ENCODE results near the gene MN1. TPM values are rescaled to one million over a fixed set of nuclear protein-coding genes. Genes with fewer than 3 reads are reported as not detected.
A peak's percentile ranks its signal among the peaks of the same experiment; 100 is the strongest.

Gene MN1
- polyA plus RNA-seq, 3 donors = 0.06 to 0.38 (median 0.29) TPM

- Histone ChIP-seq H3K9ac (ENCODE audit: insufficient read depth, low read length, poor library complexity, severe bottlenecking) (no peak overlapping the region), H3K27me3 (ENCODE audit: control insufficient read depth in 2 of 2, insufficient read depth in 2 of 2, low read length in 2 of 2) (no peaks in the 10 kb centered on the region), H2AFZ (ENCODE audit: insufficient read depth, low read depth, low read length, poor library complexity, severe bottlenecking) (no peak overlapping the region), H3K4me3 (replicated peaks in 1 of 3; ENCODE audit: low read depth in 2 of 3, low read length in 3 of 3) (no peak overlapping the region), H3K9me3 (replicated peaks in 1 of 2; ENCODE audit: control insufficient read depth in 1 of 2, insufficient read depth in 1 of 2, low read length in 2 of 2) (no peaks in the 10 kb centered on the region), H3K27ac (ENCODE audit: low read depth in 1 of 2, low read length in 2 of 2) (no peak overlapping the region), H3K79me2 (ENCODE audit: insufficient read depth, low read length) (no peaks in the 10 kb centered on the region), H3K4me2 (replicated peaks; ENCODE audit: extremely low read depth, low read length, poor library complexity, severe bottlenecking) (no peak overlapping the region), H4K20me1 (ENCODE audit: insufficient read depth, low read length) (no peaks in the 10 kb centered on the region), H3K36me3 (replicated peaks in 1 of 2; ENCODE audit: control insufficient read depth in 1 of 2, insufficient read depth in 2 of 2, low read length in 2 of 2) (no peaks in the 10 kb centered on the region), H3K4me1 (ENCODE audit: control insufficient read depth in 1 of 2, insufficient read depth in 2 of 2, low read length in 2 of 2) (peaks cover 29 to 37% of the 10 kb centered on the region in 2 donors)
- Mint-ChIP-seq H3K4me1 (peaks cover 38% of the 10 kb centered on the region), H3K36me3 (no peaks in the 10 kb centered on the region), H3K27me3 (ENCODE audit: low read depth in 3 of 3) (peaks cover 0 to 10% (median 0%) of the 10 kb centered on the region in 3 donors), H3K4me3 (no peak overlapping the region), H3K9me3 (peaks cover 0 to 10% (median 3%) of the 10 kb centered on the region in 7 donors), H3K27ac (peak overlapping the region in 3 of 7 donors; percentile 7 to 33 (median 21))
- intact Hi-C loops (cut with micrococcal nuclease) = loop anchor here in 1 of 2 donors (5.0 kb wide), 1 partner anchor 78 kb away; the partner anchor contains the start of gene MN1
- no peak for TF ChIP-seq CTCF (IDR thresholded peaks at IDR 0.05)
- DNase-seq = no peak
- 96% methylated on average over 4 of the region's 4 CpGs for WGBS (ENCODE audit: insufficient coverage)
These were observed 76.8 kb downstream of the MN1 start for GRCh38 chr22:27724709-27725108.

GRCh38 chr22:27724157-27724556, 77.4 kb downstream of the MN1 start:
- Histone ChIP-seq H3K36me3 (replicated peaks in 1 of 2; ENCODE audit: control insufficient read depth in 1 of 2, insufficient read depth in 2 of 2, low read length in 2 of 2) (no peaks in the 10 kb centered on the region), H3K27ac (ENCODE audit: low read depth in 1 of 2, low read length in 2 of 2) (no peak overlapping the region), H3K27me3 (ENCODE audit: control insufficient read depth in 2 of 2, insufficient read depth in 2 of 2, low read length in 2 of 2) (no peaks in the 10 kb centered on the region), H3K4me2 (replicated peaks; ENCODE audit: extremely low read depth, low read length, poor library complexity, severe bottlenecking) (no peak overlapping the region), H4K20me1 (ENCODE audit: insufficient read depth, low read length) (no peaks in the 10 kb centered on the region), H3K9ac (ENCODE audit: insufficient read depth, low read length, poor library complexity, severe bottlenecking) (no peak overlapping the region), H3K4me1 (ENCODE audit: control insufficient read depth in 1 of 2, insufficient read depth in 2 of 2, low read length in 2 of 2) (peaks cover 32 to 37% of the 10 kb centered on the region in 2 donors), H3K9me3 (replicated peaks in 1 of 2; ENCODE audit: control insufficient read depth in 1 of 2, insufficient read depth in 1 of 2, low read length in 2 of 2) (no peaks in the 10 kb centered on the region), H3K79me2 (ENCODE audit: insufficient read depth, low read length) (no peaks in the 10 kb centered on the region), H2AFZ (ENCODE audit: insufficient read depth, low read depth, low read length, poor library complexity, severe bottlenecking) (no peak overlapping the region), H3K4me3 (replicated peaks in 1 of 3; ENCODE audit: low read depth in 2 of 3, low read length in 3 of 3) (no peak overlapping the region)
- 45% methylated on average over 1 of the region's 1 CpG for WGBS (ENCODE audit: insufficient coverage)
- DNase-seq = peak in 1 of 3 donors; percentile 33
- H3K9me3 Mint-ChIP-seq = peaks cover 1 to 10% (median 3%) of the 10 kb centered on the region in 7 donors
- no peak overlapping the region for H3K4me3 Mint-ChIP-seq
- no peaks in the 10 kb centered on the region for H3K36me3 Mint-ChIP-seq
- H3K4me1 Mint-ChIP-seq = peaks cover 38% of the 10 kb centered on the region
- intact Hi-C loops (cut with micrococcal nuclease) = no loop called here
- H3K27ac Mint-ChIP-seq = peak overlapping the region in 2 of 7 donors; percentile 33 to 60
- H3K27me3 Mint-ChIP-seq (ENCODE audit: low read depth in 3 of 3) = peaks cover 0 to 10% (median 0%) of the 10 kb centered on the region in 3 donors
- TF ChIP-seq CTCF (IDR thresholded peaks at IDR 0.05) = no peak

Data from CD14-positive monocyte (primary cell).